PC-3 (cell line): Measurements from ENCODE around the gene ACTR1B. TPM values are rescaled to one million over a fixed set of nuclear protein-coding genes. Genes with fewer than 3 reads are reported as not detected.
"Not testable (repeated sequence)": the region's sequence is repeated elsewhere in the genome, so short reads cannot be mapped to it uniquely, and the experiment has no call there.

Source experiments
- ATAC-seq: fragments of 200-7000 bp; cut with Tn5 transposase; 2 replicates; pipeline ENCODE4 v1.9.1; 2020; ENCODE audit warnings: mild to moderate bottlenecking, moderate library complexity
- BruUV-seq: library from RNA; stranded (reverse); fragments of 400-500 nt; replicated peaks from 2 replicates; lab custom pipeline; 2021; lab: Mats Ljungman, UMichigan
- CTCF ChIA-PET: fragments of 300-600 bp; sonication (Branson Sonifier 250); formaldehyde crosslinking; loops from one replicate; lab custom pipeline; 2022; ENCODE audit warnings: antibody characterized with exemption; lab: Charles Lee
- POLR2A ChIA-PET: fragments of 300-600 bp; sonication (Branson Sonifier 250); formaldehyde crosslinking; loops from one replicate; lab custom pipeline; 2022; ENCODE audit warnings: antibody characterized with exemption; ENCODE audit not compliant: unreplicated experiment; lab: Charles Lee
- DNase-seq: peaks from one replicate; pipeline ENCODE4 v3.0.0-alpha.2; 2015
- H2AFZ ChIP-seq: fragments of 300-600 bp; sonication (generic); 2 replicates; pipeline ENCODE4 v1.6.0; 2016; ENCODE audit warnings: antibody characterized with exemption, low read length
- H3F3A ChIP-seq: fragments of 300-600 bp; sonication (generic); one replicate; pipeline ENCODE4 v1.6.0; 2017; ENCODE audit warnings: antibody characterized with exemption, low read length, control low read depth, mild to moderate bottlenecking; ENCODE audit not compliant: unreplicated experiment
- H3K27ac ChIP-seq: fragments of 300-600 bp; sonication (generic); 2 replicates; pipeline ENCODE4 v1.5.1; 2016; ENCODE audit warnings: mild to moderate bottlenecking, low read length
- H3K27me3 ChIP-seq: fragments of 300-600 bp; sonication (generic); 2 replicates; pipeline ENCODE4 v1.6.1; 2016; ENCODE audit warnings: low read length, mixed read lengths
- H3K36me3 ChIP-seq: fragments of 300-600 bp; sonication (generic); 2 replicates; pipeline ENCODE4 v1.6.1; 2016; ENCODE audit warnings: low read depth, mixed run types, low read length, mixed read lengths
- H3K4me1 ChIP-seq: fragments of 300-600 bp; sonication (generic); 2 replicates; pipeline ENCODE4 v1.5.1; 2016; ENCODE audit warnings: low read length; ENCODE audit not compliant: insufficient read depth
- H3K4me2 ChIP-seq: fragments of 300-600 bp; sonication (generic); 2 replicates; pipeline ENCODE4 v1.6.0; 2016; ENCODE audit warnings: low read length
- H3K4me3 ChIP-seq: fragments of 300-600 bp; sonication (generic); 2 replicates; pipeline ENCODE4 v1.5.1; 2016; ENCODE audit warnings: mild to moderate bottlenecking, low read length, mixed read lengths
- H3K79me2 ChIP-seq: fragments of 300-600 bp; sonication (generic); 2 replicates; pipeline ENCODE4 v1.6.1; 2017; ENCODE audit warnings: low read length, mixed read lengths
- H3K9ac ChIP-seq: fragments of 300-600 bp; sonication (generic); 2 replicates; pipeline ENCODE4 v1.6.0; 2016; ENCODE audit warnings: mild to moderate bottlenecking, low read length
- H3K9me2 ChIP-seq: fragments of 300-600 bp; sonication (generic); replicated peaks from 2 replicates; pipeline ENCODE4 v1.6.1; 2016; ENCODE audit warnings: mixed run types, low read length, mixed read lengths
- H3K9me3 ChIP-seq: fragments of 300-600 bp; sonication (generic); 2 replicates; pipeline ENCODE4 v1.6.1; 2016; ENCODE audit warnings: low read length, mixed read lengths
- H4K20me1 ChIP-seq: fragments of 300-600 bp; sonication (generic); 2 replicates; pipeline ENCODE4 v1.6.1; 2016; ENCODE audit warnings: low read length, mixed read lengths
- EZH2 ChIP-seq: fragments of 300-600 bp; sonication (generic); IDR thresholded peaks from one replicate; pipeline ENCODE4 v1.6.1; 2017; ENCODE audit warnings: antibody characterized with exemption, mild to moderate bottlenecking, low read length; ENCODE audit not compliant: unreplicated experiment
- EZH2phosphoT487 ChIP-seq: fragments of 300-600 bp; sonication (generic); IDR thresholded peaks from 2 replicates; pipeline ENCODE4 v1.6.1; 2018; ENCODE audit warnings: mild to moderate bottlenecking, antibody characterized with exemption, low read length, borderline replicate concordance
- intact Hi-C: fragments of 100-400 bp; cut with micrococcal nuclease; formaldehyde crosslinking; loops from 2 replicates; pipeline ENCODE4 v1.9.0; 2023
- total RNA-seq: library from RNA; depleted of rRNA; stranded (reverse); fragments of >200 nt; gene quantifications from 2 replicates; pipeline ENCODE4 v1.2.3, GENCODE V29; 2014
- TF ChIP-seq, protein P1 (sequence below): fragments of 300-600 bp; sonication (generic); conservative IDR thresholded peaks from 2 replicates; pipeline ENCODE4 v1.5.1; 2017; ENCODE audit warnings: antibody characterized with exemption, low read depth, mild to moderate bottlenecking, low read length

The ACTR1B gene
- total RNA-seq, 1 experiment from 2014 or later, result 27.0 TPM

DNA sequence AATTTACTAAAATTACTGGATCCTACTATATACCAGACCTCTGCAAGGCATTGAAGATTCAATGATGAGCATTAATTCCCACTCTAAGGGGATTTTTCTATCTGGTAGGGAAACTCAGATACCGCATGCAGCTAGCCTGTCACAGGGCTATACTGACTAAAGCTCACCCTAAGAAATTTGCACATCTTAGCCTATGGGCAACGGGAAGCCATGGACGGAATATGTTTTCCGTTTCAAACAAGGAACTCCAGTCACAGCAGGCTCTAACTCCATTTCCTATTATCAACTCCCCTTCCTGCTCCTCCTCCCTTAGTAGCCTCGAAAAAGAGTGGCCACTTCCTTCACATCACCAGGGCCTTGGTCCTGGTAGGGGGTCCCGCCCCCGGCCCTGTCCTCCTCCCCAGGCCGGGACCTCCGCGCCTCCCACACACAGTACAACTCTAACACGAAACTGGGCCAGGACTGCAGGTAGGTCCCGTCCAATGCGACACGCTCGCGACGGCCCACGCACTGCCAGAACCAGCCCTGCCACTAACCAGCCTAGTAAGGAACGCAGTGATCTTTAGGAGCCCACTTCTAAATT lies 18.6 kb downstream of the ACTR1B start:
- H3K79me2 ChIP-seq, result peaks cover 23% of the 10 kb centered on the region
- TF ChIP-seq, protein P1, sequence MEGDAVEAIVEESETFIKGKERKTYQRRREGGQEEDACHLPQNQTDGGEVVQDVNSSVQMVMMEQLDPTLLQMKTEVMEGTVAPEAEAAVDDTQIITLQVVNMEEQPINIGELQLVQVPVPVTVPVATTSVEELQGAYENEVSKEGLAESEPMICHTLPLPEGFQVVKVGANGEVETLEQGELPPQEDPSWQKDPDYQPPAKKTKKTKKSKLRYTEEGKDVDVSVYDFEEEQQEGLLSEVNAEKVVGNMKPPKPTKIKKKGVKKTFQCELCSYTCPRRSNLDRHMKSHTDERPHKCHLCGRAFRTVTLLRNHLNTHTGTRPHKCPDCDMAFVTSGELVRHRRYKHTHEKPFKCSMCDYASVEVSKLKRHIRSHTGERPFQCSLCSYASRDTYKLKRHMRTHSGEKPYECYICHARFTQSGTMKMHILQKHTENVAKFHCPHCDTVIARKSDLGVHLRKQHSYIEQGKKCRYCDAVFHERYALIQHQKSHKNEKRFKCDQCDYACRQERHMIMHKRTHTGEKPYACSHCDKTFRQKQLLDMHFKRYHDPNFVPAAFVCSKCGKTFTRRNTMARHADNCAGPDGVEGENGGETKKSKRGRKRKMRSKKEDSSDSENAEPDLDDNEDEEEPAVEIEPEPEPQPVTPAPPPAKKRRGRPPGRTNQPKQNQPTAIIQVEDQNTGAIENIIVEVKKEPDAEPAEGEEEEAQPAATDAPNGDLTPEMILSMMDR, result no peak
- TF ChIP-seq EZH2phosphoT487, result no peak
- TF ChIP-seq EZH2, result no peak
- DNase-seq, result no peak
- TSS peak; percentile 93 for BruUV-seq
- ChIA-PET POLR2A (interaction anchor here (0.6 to 1.4 kb wide), 3 partner anchors 18 to 628 kb away, joined by 3 to 12 read pairs (median 6); no protein-coding TSS in a partner anchor), CTCF (interaction anchor here (1.8 kb wide), 1 partner anchor 19 kb away, joined by 16 read pairs; the partner anchor contains the start of gene ACTR1B)
- peak overlapping the region; percentile 9 for H3K27ac ChIP-seq
- no peaks in the 10 kb centered on the region for H4K20me1 ChIP-seq
- H3K27me3 ChIP-seq, result no peaks in the 10 kb centered on the region
- peak overlapping the region; percentile 89 for H3K4me2 ChIP-seq
- H3K4me1 ChIP-seq, result peaks cover 11% of the 10 kb centered on the region
- H3K4me3 ChIP-seq, result peak overlapping the region; percentile 83
- peaks cover 24% of the 10 kb centered on the region for H3K36me3 ChIP-seq
- no peaks in the 10 kb centered on the region for H3K9me2 ChIP-seq
- H3K9me3 ChIP-seq, result no peaks in the 10 kb centered on the region
- intact Hi-C loops, result loop anchor here (1.0 kb wide), 1 partner anchor 19 kb away; the partner anchor contains the start of gene ACTR1B
- peak overlapping the region; percentile 85 for H2AFZ ChIP-seq
- H3K9ac ChIP-seq, result peak overlapping the region; percentile 91
- ATAC-seq, result peak; percentile 55
- no peaks in the 10 kb centered on the region for H3F3A ChIP-seq

DNA sequence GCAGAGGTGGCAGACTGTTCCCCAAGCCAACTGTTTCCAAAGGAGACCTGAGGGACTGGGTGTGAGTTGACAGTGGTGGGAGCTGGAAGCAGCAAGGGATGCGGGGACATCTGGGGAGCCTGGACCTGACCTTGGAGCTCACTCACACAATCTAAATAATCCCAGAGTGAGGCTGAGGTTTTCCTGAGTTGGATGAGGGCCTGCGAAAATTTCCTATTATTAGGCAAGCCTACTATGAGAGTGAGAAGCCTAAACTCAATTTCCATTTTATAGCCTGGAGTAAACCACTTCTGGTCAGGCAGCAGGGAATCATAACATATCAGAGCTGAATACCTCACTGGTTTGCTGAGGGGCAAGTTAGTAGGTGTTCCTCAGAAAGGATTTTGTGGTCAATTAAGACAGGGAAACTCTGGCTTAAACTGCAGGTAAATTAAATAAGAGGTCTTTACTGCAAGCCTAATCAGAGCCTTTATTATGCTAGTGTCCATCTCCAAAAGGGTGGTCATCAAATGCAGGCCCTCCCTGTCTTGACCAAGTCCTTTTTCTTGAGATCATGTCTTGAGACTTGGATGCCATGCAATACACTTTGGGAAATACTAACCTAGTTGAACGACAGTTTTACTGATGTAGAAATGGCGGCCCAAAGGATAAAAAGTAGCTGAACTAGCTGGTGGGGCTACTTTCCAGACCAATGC lies 19.7 kb downstream of the ACTR1B start:
- H3K9ac ChIP-seq, result no peak overlapping the region
- no peaks in the 10 kb centered on the region for H3K9me3 ChIP-seq
- H3K27me3 ChIP-seq, result no peaks in the 10 kb centered on the region
- no peak overlapping the region for H3K4me3 ChIP-seq
- ATAC-seq, result no peak
- no peaks in the 10 kb centered on the region for H3F3A ChIP-seq
- no peak overlapping the region for H3K27ac ChIP-seq
- DNase-seq, result no peak
- peaks cover 20% of the 10 kb centered on the region for H3K36me3 ChIP-seq
- BruUV-seq, result no TSS peak
- no peak for TF ChIP-seq EZH2phosphoT487
- no peak for TF ChIP-seq EZH2
- TF ChIP-seq, protein P1, result no peak
- POLR2A ChIA-PET, result no interaction called here
- H2AFZ ChIP-seq, result no peak overlapping the region
- H4K20me1 ChIP-seq, result no peaks in the 10 kb centered on the region
- CTCF ChIA-PET, result no interaction called here
- intact Hi-C loops, result no loop called here
- no peak overlapping the region for H3K4me2 ChIP-seq
- peaks cover 23% of the 10 kb centered on the region for H3K79me2 ChIP-seq
- peaks cover 11% of the 10 kb centered on the region for H3K4me1 ChIP-seq
- no peaks in the 10 kb centered on the region for H3K9me2 ChIP-seq

DNA sequence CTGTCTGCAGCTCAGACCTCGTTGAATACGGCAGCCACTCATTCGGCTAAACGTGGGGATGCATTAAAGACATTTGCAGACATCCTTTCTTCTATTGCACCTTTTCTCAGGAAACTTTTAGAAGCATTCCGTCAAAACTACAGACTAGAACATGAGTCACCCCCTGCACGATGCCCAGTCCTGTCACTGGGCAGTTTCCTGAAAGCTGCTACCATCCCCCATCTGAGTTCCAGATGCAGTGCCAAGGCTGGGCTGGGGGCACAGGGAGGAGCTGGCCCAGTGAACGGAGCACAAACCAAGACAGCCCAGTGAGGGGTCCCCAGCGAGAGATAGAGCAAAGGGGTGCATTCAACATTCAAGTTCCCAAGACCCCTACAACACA lies 37.8 kb downstream of the ACTR1B start:
- H3K27ac ChIP-seq, H3K27me3 ChIP-seq, H3K4me2 ChIP-seq, H3K36me3 ChIP-seq, H3K9ac ChIP-seq, H3K79me2 ChIP-seq, H4K20me1 ChIP-seq, H3F3A ChIP-seq, H3K4me3 ChIP-seq, H3K9me2 ChIP-seq, H3K9me3 ChIP-seq, BruUV-seq, CTCF ChIA-PET, H2AFZ ChIP-seq, POLR2A ChIA-PET, H3K4me1 ChIP-seq, intact Hi-C loops: not testable (repeated sequence)
- ATAC-seq, result peak; percentile 62
- DNase-seq, result peak; percentile 11

DNA sequence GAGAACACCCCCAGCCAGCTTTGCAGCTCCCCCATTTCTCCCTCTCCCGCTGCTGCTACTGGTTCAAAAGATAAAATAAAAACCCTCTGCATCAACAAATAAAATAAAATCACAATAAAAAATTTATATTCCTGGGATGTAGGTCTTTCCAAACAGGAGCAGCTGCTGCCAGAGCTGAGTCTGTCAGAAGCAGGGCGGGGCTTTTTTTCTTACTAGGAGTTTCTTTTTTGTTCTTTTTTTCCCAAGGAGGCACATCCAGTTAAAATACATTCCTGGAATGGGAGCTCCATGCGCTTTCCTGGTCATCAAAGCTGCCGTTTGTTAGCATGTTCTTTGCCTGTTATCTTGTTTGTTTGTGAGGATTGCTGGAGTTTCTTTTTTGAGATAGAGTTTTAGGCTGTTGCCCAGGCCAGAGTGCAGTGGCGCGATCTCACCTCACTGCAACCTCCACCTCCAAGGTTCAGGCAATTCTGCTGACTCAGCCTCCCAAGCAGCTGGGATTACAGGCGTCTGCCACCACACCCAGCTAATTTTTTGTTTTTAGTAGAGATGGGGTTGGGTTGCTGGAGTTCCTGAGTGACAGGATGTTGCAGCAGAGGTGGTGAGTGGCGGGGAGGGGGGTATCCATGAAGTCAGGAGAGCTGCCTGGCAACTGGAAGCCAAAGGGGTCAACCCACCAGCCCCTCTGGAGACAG lies 38.3 kb downstream of the ACTR1B start:
- H3K36me3 ChIP-seq, H3K4me2 ChIP-seq, H3K79me2 ChIP-seq, H3F3A ChIP-seq, H3K27ac ChIP-seq, intact Hi-C loops, H3K4me3 ChIP-seq, H2AFZ ChIP-seq, CTCF ChIA-PET, BruUV-seq, H3K4me1 ChIP-seq, H4K20me1 ChIP-seq, DNase-seq, H3K27me3 ChIP-seq, POLR2A ChIA-PET, H3K9me3 ChIP-seq, H3K9me2 ChIP-seq, H3K9ac ChIP-seq: not testable (repeated sequence)
- ATAC-seq, result peak; percentile 49
